Upper lobe of left lung (tissue), 6 donors: ENCODE data around the gene CUX1. TPM values are rescaled to one million over a fixed set of nuclear protein-coding genes. Genes with fewer than 3 reads are reported as not detected.

Source experiments
- ATAC-seq, 2 donors: fragments of 200-7000 bp; cut with Tn5 transposase; one replicate each; pipeline ENCODE4 v1.9.1; 2022; ENCODE audit warnings: mild to moderate bottlenecking in 2 of 2, moderate library complexity in 2 of 2; ENCODE audit not compliant: low FRiP score in 2 of 2
- DNase-seq, 2 donors: peaks; one replicate each; pipeline ENCODE4 v3.0.0-alpha.2; 2019 to 2020
- H3K27ac ChIP-seq, 4 donors: fragments of 200-600 bp; sonication (generic); one replicate each; pipeline ENCODE4 v1.5.1; 2016 to 2019
- H3K27me3 ChIP-seq, 4 donors: fragments of 200-600 bp; sonication (generic); one replicate each; pipeline ENCODE4 v1.5.1; 2017 to 2019
- H3K36me3 ChIP-seq, 4 donors: fragments of 200-600 bp; sonication (generic); one replicate each; pipeline ENCODE4 v1.5.1; 2016 to 2019
- H3K4me1 ChIP-seq, 4 donors: fragments of 200-600 bp; sonication (generic); one replicate each; pipeline ENCODE4 v1.5.1; 2018 to 2019
- H3K4me3 ChIP-seq, 4 donors: fragments of 200-600 bp; sonication (generic); one replicate each; pipeline ENCODE4 v1.5.1; 2017 to 2019; ENCODE audit warnings: mild to moderate bottlenecking in 2 of 4, moderate library complexity in 1 of 4
- H3K9me3 ChIP-seq, 4 donors: fragments of 200-600 bp; sonication (generic); one replicate each; pipeline ENCODE4 v1.5.1; 2018 to 2019
- EP300 ChIP-seq, 4 donors: sonication (generic); formaldehyde crosslinking; IDR thresholded peaks; one replicate each; pipeline ENCODE4 v1.5.1; 2017; ENCODE audit warnings: antibody characterized with exemption in 4 of 4, control low read depth in 2 of 4
- POLR2A ChIP-seq, 4 donors: fragments of 450-650 bp; IDR thresholded peaks; one replicate each; pipeline ENCODE4 v1.5.1; 2016 to 2017; ENCODE audit warnings: antibody characterized with exemption in 4 of 4, mild to moderate bottlenecking in 2 of 4
- POLR2AphosphoS5 ChIP-seq, 2 donors: sonication (generic); formaldehyde crosslinking; IDR thresholded peaks; one replicate each; pipeline ENCODE4 v1.5.1; 2017; ENCODE audit warnings: antibody characterized with exemption in 2 of 2
- WGBS, 2 donors: methylation state at CpG; one replicate each; pipeline ENCODE4 v1.1.5; 2017 to 2018; 5-methylcytosine and 5-hydroxymethylcytosine counted together
- total RNA-seq, 6 donors: library from RNA; depleted of rRNA in 4 of 6; stranded (reverse); fragments of >200 nt in 4 of 6; gene quantifications; one replicate each; pipeline versions ENCODE4 v1.1.0 to v1.2.1, GENCODE V29; 2016 to 2021
- TF ChIP-seq, protein P1 (sequence below), 6 experiments: fragments of 450-650 bp in 4 of 6; fragments of 200-600 bp in 2 of 6; sonication (generic) in 2 of 6; IDR thresholded peaks; one replicate each; pipeline ENCODE4 v1.5.1; 2016 to 2019; ENCODE audit warnings: antibody characterized with exemption in 6 of 6
- donor health status: DM: no; HTN: no; CAD: no; lungs with moderate emphysema.
- donor health status: DM: no; HTN: yes; CAD: no; lungs with severe emphysema.

Gene CUX1
- total RNA-seq, 6 donors from 2014 or later: 106 to 188 (median 115) TPM

DNA sequence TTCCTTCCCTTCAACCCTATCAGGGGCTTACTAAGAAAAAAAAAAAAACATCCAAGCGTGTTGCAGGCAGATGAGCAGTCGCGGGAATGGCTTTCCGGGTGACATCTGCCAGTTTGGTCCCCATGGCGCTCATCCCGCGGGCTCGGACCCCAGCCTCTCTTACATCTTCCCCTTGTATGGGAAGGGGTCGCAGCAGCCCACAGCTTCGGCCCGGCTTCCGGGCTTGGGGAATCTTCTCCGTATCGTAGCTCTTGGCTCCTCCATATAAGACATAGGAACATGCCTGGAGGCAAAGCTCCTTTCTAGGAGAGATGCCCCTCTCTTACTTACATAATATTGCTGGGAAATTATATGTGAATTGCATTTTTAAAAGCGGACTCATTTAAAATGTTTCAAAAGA, 99.5 kb downstream of the CUX1 start:
- Histone ChIP-seq H3K27ac (no peak overlapping the region), H3K4me3 (no peak overlapping the region), H3K36me3 (peaks cover 5 to 35% (median 26%) of the 10 kb centered on the region in 4 donors), H3K4me1 (peaks cover 17 to 25% (median 19%) of the 10 kb centered on the region in 4 donors), H3K9me3 (no peaks in the 10 kb centered on the region), H3K27me3 (no peaks in the 10 kb centered on the region)
- TF ChIP-seq POLR2AphosphoS5 (IDR thresholded peaks at IDR 0.05) (no peak), POLR2A (IDR thresholded peaks at IDR 0.05) (no peak)
- TF ChIP-seq, protein P1, sequence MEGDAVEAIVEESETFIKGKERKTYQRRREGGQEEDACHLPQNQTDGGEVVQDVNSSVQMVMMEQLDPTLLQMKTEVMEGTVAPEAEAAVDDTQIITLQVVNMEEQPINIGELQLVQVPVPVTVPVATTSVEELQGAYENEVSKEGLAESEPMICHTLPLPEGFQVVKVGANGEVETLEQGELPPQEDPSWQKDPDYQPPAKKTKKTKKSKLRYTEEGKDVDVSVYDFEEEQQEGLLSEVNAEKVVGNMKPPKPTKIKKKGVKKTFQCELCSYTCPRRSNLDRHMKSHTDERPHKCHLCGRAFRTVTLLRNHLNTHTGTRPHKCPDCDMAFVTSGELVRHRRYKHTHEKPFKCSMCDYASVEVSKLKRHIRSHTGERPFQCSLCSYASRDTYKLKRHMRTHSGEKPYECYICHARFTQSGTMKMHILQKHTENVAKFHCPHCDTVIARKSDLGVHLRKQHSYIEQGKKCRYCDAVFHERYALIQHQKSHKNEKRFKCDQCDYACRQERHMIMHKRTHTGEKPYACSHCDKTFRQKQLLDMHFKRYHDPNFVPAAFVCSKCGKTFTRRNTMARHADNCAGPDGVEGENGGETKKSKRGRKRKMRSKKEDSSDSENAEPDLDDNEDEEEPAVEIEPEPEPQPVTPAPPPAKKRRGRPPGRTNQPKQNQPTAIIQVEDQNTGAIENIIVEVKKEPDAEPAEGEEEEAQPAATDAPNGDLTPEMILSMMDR (IDR thresholded peaks at IDR 0.05): no peak
- DNase-seq (peak in 1 of 2 donors; percentile 58), ATAC-seq (no peak)
- WGBS, 2 donors: 96% methylated on average over 15 of the region's 15 CpGs

DNA sequence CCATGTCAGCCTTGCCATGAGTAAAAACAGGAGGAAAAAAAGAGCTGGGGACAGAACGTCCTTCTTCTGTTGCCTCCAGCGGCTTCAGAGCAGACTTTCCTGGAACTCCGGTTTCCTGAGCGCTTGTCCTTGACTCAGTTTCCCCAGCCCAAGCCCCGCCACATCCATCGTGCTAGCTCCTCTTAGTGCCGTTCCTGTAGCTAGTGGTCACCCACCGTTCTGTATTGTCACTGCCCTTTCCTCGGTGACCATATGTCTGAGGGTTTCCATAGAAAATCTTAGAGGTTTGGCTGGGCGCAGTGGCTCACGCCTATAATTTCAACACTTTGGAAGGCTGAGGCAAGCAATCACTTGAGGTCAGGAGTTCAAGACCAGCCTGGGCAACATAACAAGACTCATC, 100.1 kb downstream of the CUX1 start:
- ATAC-seq: no peak
- Histone ChIP-seq H3K4me3 (no peak overlapping the region), H3K27ac (no peak overlapping the region)

GRCh38 chr7:101918426-101918825, 101.0 kb downstream of the CUX1 start:
- Histone ChIP-seq H3K27ac (no peak overlapping the region), H3K9me3 (no peaks in the 10 kb centered on the region), H3K4me3 (no peak overlapping the region), H3K4me1 (peaks cover 6 to 16% (median 10%) of the 10 kb centered on the region in 4 donors), H3K36me3 (peaks cover 5 to 35% (median 26%) of the 10 kb centered on the region in 4 donors), H3K27me3 (no peaks in the 10 kb centered on the region)
- no peak for TF ChIP-seq POLR2A (IDR thresholded peaks at IDR 0.05)
- TF ChIP-seq, protein P1 (IDR thresholded peaks at IDR 0.05): no peak
- no peak for TF ChIP-seq EP300 (IDR thresholded peaks at IDR 0.05)
- TF ChIP-seq POLR2AphosphoS5 (IDR thresholded peaks at IDR 0.05): no peak
- no peak for DNase-seq
- 92 to 100% methylated on average over 7 to 9 of the region's 9 CpGs for WGBS, 2 donors
- ATAC-seq: no peak

More for the DNA sequence above, 100.1 kb downstream of the CUX1 start:
- Histone ChIP-seq H3K27me3 (no peaks in the 10 kb centered on the region), H3K36me3 (peaks cover 5 to 35% (median 26%) of the 10 kb centered on the region in 4 donors), H3K4me1 (peaks cover 12 to 21% (median 16%) of the 10 kb centered on the region in 4 donors), H3K9me3 (no peaks in the 10 kb centered on the region)
- 94 to 96% methylated on average over 11 of the region's 11 CpGs for WGBS, 2 donors
- DNase-seq: no peak
- no peak for TF ChIP-seq POLR2A (IDR thresholded peaks at IDR 0.05)
- TF ChIP-seq, protein P1 (IDR thresholded peaks at IDR 0.05): no peak

DNA sequence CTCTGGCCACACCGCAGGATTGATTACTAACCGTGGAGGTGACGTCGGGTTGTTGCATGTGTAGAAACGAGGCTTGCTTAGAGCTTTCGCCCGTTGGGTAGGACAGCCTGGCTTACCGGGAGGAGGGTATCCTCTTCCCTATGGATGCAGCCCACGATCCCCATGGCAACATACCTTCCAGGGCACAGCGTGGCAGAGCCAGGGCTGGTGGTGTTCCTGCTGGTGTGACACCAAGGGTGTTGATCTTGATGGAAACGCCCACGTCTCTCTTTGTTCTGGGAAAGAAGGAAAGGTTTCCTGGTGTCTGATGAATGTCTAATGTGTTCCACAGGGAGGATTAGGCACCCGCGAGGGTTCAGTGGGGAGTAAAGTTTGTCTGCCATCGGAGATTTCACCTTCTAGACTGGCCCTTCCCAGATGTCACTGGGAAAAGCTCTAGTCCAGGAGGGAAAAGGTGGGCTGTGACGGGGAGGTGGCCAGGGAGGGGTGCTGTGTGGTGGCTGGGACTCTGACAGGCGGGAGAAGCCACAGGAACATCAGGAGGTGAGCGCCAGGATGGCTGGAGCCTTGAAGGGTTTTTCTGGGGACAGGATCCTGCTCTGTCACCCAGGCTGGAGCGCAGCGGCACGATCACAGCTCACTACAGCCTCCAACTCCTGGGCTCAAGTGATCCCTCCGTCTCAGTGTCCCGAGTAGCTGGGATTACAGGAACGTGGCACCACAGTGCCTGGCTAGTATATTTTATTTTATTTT, 102.1 kb downstream of the CUX1 start:
- ATAC-seq: no peak

More for the DNA sequence above, 102.1 kb downstream of the CUX1 start:
- Histone ChIP-seq H3K27ac (no peak overlapping the region), H3K4me1 (peaks cover 0 to 8% (median 5%) of the 10 kb centered on the region in 4 donors), H3K27me3 (no peaks in the 10 kb centered on the region), H3K4me3 (no peak overlapping the region), H3K36me3 (peaks cover 5 to 41% (median 26%) of the 10 kb centered on the region in 4 donors), H3K9me3 (no peaks in the 10 kb centered on the region)
- no peak for DNase-seq
- 95 to 96% methylated on average over 22 to 24 of the region's 24 CpGs for WGBS, 2 donors
- TF ChIP-seq POLR2A (IDR thresholded peaks at IDR 0.05): no peak
- TF ChIP-seq POLR2AphosphoS5 (IDR thresholded peaks at IDR 0.05): no peak
- no peak for TF ChIP-seq EP300 (IDR thresholded peaks at IDR 0.05)
- TF ChIP-seq, protein P1 (IDR thresholded peaks at IDR 0.05): no peak
